Mesendoderm (in vitro differentiated cells): ENCODE results near the gene PHLDA3.

Experiments
- DNase-seq: peaks from one replicate; pipeline ENCODE4 v3.0.0; 2013
- H2AK5ac ChIP-seq: 2 replicates; pipeline ENCODE4 v1.6.1; 2013; ENCODE audit warnings: low read length, inconsistent platforms
- H2BK120ac ChIP-seq: 2 replicates; pipeline ENCODE4 v1.6.1; 2013; ENCODE audit warnings: low read depth, mild to moderate bottlenecking, low read length, moderate library complexity, mixed read lengths
- H2BK15ac ChIP-seq: replicated peaks from 2 replicates; pipeline ENCODE4 v1.6.1; 2013; ENCODE audit warnings: low read depth, mild to moderate bottlenecking, moderate library complexity
- H2BK5ac ChIP-seq: 2 replicates; pipeline ENCODE4 v1.6.1; 2013; ENCODE audit warnings: low read length, inconsistent platforms
- H3K18ac ChIP-seq: 2 replicates; pipeline ENCODE4 v1.6.1; 2013; ENCODE audit warnings: mild to moderate bottlenecking, low read length, mixed read lengths
- H3K23ac ChIP-seq: one replicate; pipeline ENCODE4 v1.6.1; 2013; ENCODE audit warnings: low read length
- H3K27ac ChIP-seq: 2 replicates; pipeline ENCODE4 v1.5.1; 2013; ENCODE audit warnings: low read depth, mild to moderate bottlenecking, inconsistent platforms, low read length, moderate library complexity
- H3K27me3 ChIP-seq: 2 replicates; pipeline ENCODE4 v1.6.1; 2013; ENCODE audit warnings: low read length, control low read depth, mild to moderate bottlenecking, inconsistent platforms; ENCODE audit not compliant: insufficient read depth, poor library complexity
- H3K36me3 ChIP-seq: 2 replicates; pipeline ENCODE4 v1.6.1; 2013; ENCODE audit warnings: low read length, inconsistent platforms; ENCODE audit not compliant: control insufficient read depth, insufficient read depth
- H3K4ac ChIP-seq: one replicate; pipeline ENCODE4 v1.6.1; 2013; ENCODE audit warnings: low read depth, mild to moderate bottlenecking, low read length, moderate library complexity
- H3K4me1 ChIP-seq: 2 replicates; pipeline ENCODE4 v1.6.1; 2013; ENCODE audit warnings: low read depth, low read length, inconsistent platforms; ENCODE audit not compliant: control insufficient read depth
- H3K4me2 ChIP-seq: 2 replicates; pipeline ENCODE4 v1.6.1; 2013; ENCODE audit warnings: low read length
- H3K4me3 ChIP-seq: 2 replicates; pipeline ENCODE4 v1.5.1; 2013; ENCODE audit warnings: mild to moderate bottlenecking, low read length
- H3K56ac ChIP-seq: one replicate; pipeline ENCODE4 v1.6.1; 2013; ENCODE audit warnings: low read length
- H3K79me1 ChIP-seq: 2 replicates; pipeline ENCODE4 v1.6.1; 2013; ENCODE audit warnings: low read length, inconsistent platforms
- H3K79me2 ChIP-seq: 2 replicates; pipeline ENCODE4 v1.6.1; 2013; ENCODE audit warnings: mild to moderate bottlenecking, low read length; ENCODE audit not compliant: control insufficient read depth, insufficient read depth
- H3K9ac ChIP-seq: 2 replicates; pipeline ENCODE4 v1.6.1; 2013; ENCODE audit warnings: low read length, inconsistent platforms
- H4K5ac ChIP-seq: one replicate; pipeline ENCODE4 v1.6.1; 2013; ENCODE audit warnings: low read length
- H4K8ac ChIP-seq: one replicate; pipeline ENCODE4 v1.6.1; 2013; ENCODE audit warnings: low read depth, mild to moderate bottlenecking, control low read depth, low read length, moderate library complexity
- WGBS: extraction: QIAGEN DNeasy Blood & Tissue Kit; methylation state at CpG from one replicate; pipeline ENCODE4 v1.1.7; 2013; ENCODE audit warnings: low lambda C conversion rate, missing lambda C conversion rate; ENCODE audit not compliant: insufficient coverage; ENCODE audit errors: extremely low coverage; 5-methylcytosine and 5-hydroxymethylcytosine counted together

The PHLDA3 gene

GRCh38 chr1:201515062-201515750 is 46.2 kb upstream of the PHLDA3 start:
- Histone ChIP-seq H4K5ac (no peak overlapping the region), H3K27me3 (no peaks in the 10 kb centered on the region), H3K18ac (no peak overlapping the region), H3K4me1 (peaks cover 8% of the 10 kb centered on the region), H3K79me2 (no peaks in the 10 kb centered on the region), H3K36me3 (no peaks in the 10 kb centered on the region), H2BK15ac (no peak overlapping the region), H3K4me2 (no peak overlapping the region), H3K23ac (no peak overlapping the region), H2BK5ac (no peak overlapping the region), H3K79me1 (no peaks in the 10 kb centered on the region), H3K4me3 (no peak overlapping the region), H2BK120ac (peak overlapping the region; percentile 74), H3K27ac (no peak overlapping the region), H3K9ac (no peak overlapping the region), H2AK5ac (no peak overlapping the region), H3K56ac (no peak overlapping the region), H4K8ac (no peak overlapping the region), H3K4ac (no peak overlapping the region)
- DNase-seq = no peak
- no CpG with 5 or more reads among the region's 9 CpGs for WGBS

GRCh38 chr1:201514466-201514865 is 45.5 kb upstream of the PHLDA3 start:
- DNase-seq = no peak
- Histone ChIP-seq H3K4me1 (peaks cover 8% of the 10 kb centered on the region), H3K9ac (no peak overlapping the region), H3K4me2 (no peak overlapping the region), H3K23ac (no peak overlapping the region), H2BK15ac (no peak overlapping the region), H4K5ac (no peak overlapping the region), H3K27me3 (no peaks in the 10 kb centered on the region), H2BK5ac (no peak overlapping the region), H2BK120ac (no peak overlapping the region), H3K27ac (no peak overlapping the region), H3K36me3 (no peaks in the 10 kb centered on the region), H2AK5ac (no peak overlapping the region), H4K8ac (no peak overlapping the region), H3K79me2 (no peaks in the 10 kb centered on the region), H3K4ac (no peak overlapping the region), H3K56ac (no peak overlapping the region), H3K18ac (no peak overlapping the region), H3K79me1 (no peaks in the 10 kb centered on the region), H3K4me3 (no peak overlapping the region)
- WGBS = no CpG with 5 or more reads among the region's 2 CpGs

GRCh38 chr1:201513498-201514243 is 44.7 kb upstream of the PHLDA3 start:
- Histone ChIP-seq H3K27me3 (no peaks in the 10 kb centered on the region), H3K79me2 (no peaks in the 10 kb centered on the region), H4K5ac (no peak overlapping the region), H4K8ac (no peak overlapping the region), H3K23ac (no peak overlapping the region), H3K9ac (no peak overlapping the region), H2BK5ac (peak overlapping the region; percentile 45), H3K79me1 (no peaks in the 10 kb centered on the region), H2BK15ac (no peak overlapping the region), H2BK120ac (no peak overlapping the region), H3K4me1 (peaks cover 8% of the 10 kb centered on the region), H3K4me3 (no peak overlapping the region), H2AK5ac (peak overlapping the region; percentile 79), H3K18ac (no peak overlapping the region), H3K4me2 (no peak overlapping the region), H3K36me3 (no peaks in the 10 kb centered on the region), H3K27ac (no peak overlapping the region), H3K4ac (no peak overlapping the region), H3K56ac (peak overlapping the region; percentile 57)
- no CpG with 5 or more reads among the region's 6 CpGs for WGBS
- peak; percentile 87 for DNase-seq

GRCh38 chr1:201511941-201512539 is 43.1 kb upstream of the PHLDA3 start:
- H3K36me3 ChIP-seq = no peaks in the 10 kb centered on the region
- H3K79me1 ChIP-seq = no peaks in the 10 kb centered on the region
- H3K4me3 ChIP-seq = no peak overlapping the region
- no peak overlapping the region for H2BK120ac ChIP-seq
- peak; percentile 91 for DNase-seq
- H4K5ac ChIP-seq = no peak overlapping the region
- no peak overlapping the region for H2AK5ac ChIP-seq
- H2BK5ac ChIP-seq = no peak overlapping the region
- H4K8ac ChIP-seq = no peak overlapping the region
- H3K4me1 ChIP-seq = peaks cover 8% of the 10 kb centered on the region
- no peak overlapping the region for H3K4me2 ChIP-seq
- H3K27ac ChIP-seq = peak overlapping the region; percentile 5
- H3K56ac ChIP-seq = peak overlapping the region; percentile 73
- H3K27me3 ChIP-seq = no peaks in the 10 kb centered on the region
- no CpG with 5 or more reads among the region's 6 CpGs for WGBS
- H3K4ac ChIP-seq = no peak overlapping the region
- H2BK15ac ChIP-seq = no peak overlapping the region
- peak overlapping the region; percentile 11 for H3K9ac ChIP-seq
- peak overlapping the region; percentile 3 for H3K18ac ChIP-seq
- no peak overlapping the region for H3K23ac ChIP-seq
- no peaks in the 10 kb centered on the region for H3K79me2 ChIP-seq

- H3K36me3 ChIP-seq = no peaks in the 10 kb centered on the region
- H4K5ac ChIP-seq = no peak overlapping the region
- H3K4me2 ChIP-seq = no peak overlapping the region
- no peaks in the 10 kb centered on the region for H3K79me1 ChIP-seq
- no peaks in the 10 kb centered on the region for H3K27me3 ChIP-seq
- no peak overlapping the region for H2AK5ac ChIP-seq
- H3K9ac ChIP-seq = peak overlapping the region; percentile 16
- H3K79me2 ChIP-seq = no peaks in the 10 kb centered on the region
- H2BK120ac ChIP-seq = no peak overlapping the region
- H3K18ac ChIP-seq = no peak overlapping the region
- no peak overlapping the region for H4K8ac ChIP-seq
- peaks cover 8% of the 10 kb centered on the region for H3K4me1 ChIP-seq
- DNase-seq = no peak
- H3K4ac ChIP-seq = peak overlapping the region; percentile 56
- H2BK15ac ChIP-seq = no peak overlapping the region
- H3K23ac ChIP-seq = no peak overlapping the region
- H2BK5ac ChIP-seq = no peak overlapping the region
- peak overlapping the region; percentile 9 for H3K27ac ChIP-seq
- peak overlapping the region; percentile 66 for H3K56ac ChIP-seq
- no CpG with 5 or more reads among the region's 6 CpGs for WGBS
- H3K4me3 ChIP-seq = no peak overlapping the region
Measured at GRCh38 chr1:201511396-201511940, 42.5 kb upstream of the PHLDA3 start.
